Fibroblast of upper back skin (primary cell): ENCODE measurements around the gene MED9.

ENCODE experiments used
- DNase-seq: peaks from one replicate; pipeline ENCODE4 v3.0.0-alpha.2; 2013

Gene MED9

DNA sequence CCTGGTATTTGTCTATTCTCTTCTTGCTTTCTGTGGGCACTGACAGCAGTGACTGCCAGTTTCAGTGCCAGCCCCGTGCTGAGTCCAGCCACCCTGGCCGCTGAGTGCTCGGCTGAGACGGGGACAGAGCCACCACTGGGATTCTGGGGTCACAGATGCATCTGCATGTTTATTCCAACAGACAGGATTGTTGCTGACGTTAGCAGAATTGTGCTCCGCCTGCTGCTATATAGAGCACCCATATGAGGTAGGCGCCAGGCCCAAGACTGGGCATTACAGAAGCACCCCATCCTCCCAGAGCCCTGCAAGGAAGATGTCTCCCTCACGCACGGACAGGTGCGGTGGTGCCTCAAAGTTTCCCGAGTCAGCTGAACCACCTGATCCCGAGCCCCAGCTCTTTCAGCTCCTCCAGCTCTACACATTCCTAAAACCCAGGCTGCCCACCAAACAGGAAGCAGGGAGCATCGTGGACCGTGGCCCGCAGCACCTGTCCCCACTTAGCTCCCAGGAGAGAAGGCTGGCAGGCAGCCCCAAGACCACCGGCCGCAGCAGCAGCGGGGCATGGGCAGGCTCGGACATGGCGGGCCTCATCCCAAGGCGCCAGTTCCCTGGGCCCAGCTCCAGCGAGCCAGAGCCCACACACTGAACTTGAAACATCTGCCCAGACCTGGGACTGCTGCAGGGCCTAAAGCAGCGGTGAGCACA, 64.3 kb downstream of the MED9 start:
- DNase-seq, result no peak

DNA sequence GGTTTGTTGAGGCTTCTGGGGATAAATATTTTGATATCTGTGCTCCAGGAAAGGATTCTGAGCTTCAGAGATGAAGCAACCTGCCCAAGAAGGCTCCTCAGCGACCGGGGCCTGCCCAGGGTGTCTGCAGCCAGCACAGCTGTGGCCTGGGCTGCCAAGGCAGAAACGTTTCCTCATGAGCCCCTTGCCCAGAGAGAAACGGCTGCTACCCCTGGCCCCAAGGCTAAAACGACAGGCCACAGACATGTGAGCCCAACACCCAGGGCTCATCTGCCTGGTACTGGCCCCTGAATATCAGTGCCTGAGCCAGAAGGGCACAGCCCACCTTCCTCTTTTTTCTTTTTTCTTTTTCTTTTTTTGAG, 64.8 kb downstream of the MED9 start:
- no peak for DNase-seq
